ENCODE data around the gene GRPEL1. TPM values are rescaled to one million over a fixed set of nuclear protein-coding genes. Genes with fewer than 3 reads are reported as not detected.

The GRPEL1 gene
- total RNA-seq, 1 donor from 2014 or later: 21.0 TPM

DNA sequence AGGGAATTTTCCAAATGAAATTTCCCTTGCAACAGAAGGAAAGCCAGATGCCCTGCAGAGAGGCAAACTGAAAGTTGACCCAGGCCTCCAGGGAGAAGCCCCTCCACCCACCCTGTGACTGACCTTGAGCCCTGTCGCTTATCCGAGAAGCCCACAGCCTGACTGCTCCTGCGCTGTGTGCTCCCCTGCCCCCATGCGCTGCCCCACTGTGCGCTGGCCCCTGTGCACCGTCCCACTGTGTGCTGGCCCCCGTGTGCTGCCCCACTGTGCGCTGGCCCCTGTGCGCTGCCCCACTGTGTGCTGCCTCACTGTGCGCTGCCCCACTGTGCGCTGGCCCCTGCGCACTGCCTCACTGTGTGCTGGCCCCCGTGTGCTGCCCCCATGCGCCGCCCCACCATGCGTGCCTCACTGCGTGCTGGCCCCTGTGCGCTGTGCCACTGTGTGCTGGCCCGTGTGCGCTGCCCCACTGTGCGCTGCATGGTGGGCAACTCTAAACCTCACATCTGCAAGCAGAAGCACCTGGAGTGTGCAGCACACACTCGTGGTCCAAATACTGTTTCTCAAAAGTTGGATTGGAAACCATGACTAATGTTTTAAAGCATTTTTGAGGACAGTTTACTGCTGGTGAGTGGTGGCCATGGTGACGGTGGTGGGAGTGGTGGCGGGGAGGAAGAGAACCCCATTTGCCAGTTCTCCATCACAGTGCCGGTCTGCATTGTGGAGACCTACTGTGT is 8.3 kb upstream of the GRPEL1 start:
- Histone ChIP-seq H4K20me1 (ENCODE audit: low read depth) (no peaks in the 10 kb centered on the region), H3F3A (ENCODE audit: low read depth) (no peaks in the 10 kb centered on the region), H3K79me2 (ENCODE audit: low read depth) (no peaks in the 10 kb centered on the region), H3K9me3 (ENCODE audit: low read depth) (peaks cover 5% of the 10 kb centered on the region), H3K9ac (no peak overlapping the region), H3K36me3 (no peaks in the 10 kb centered on the region), H3K27me3 (peaks cover 19% of the 10 kb centered on the region), H3K27ac (no peak overlapping the region), H3K4me2 (no peak overlapping the region), H3K4me3 (no peak overlapping the region), H3K4me1 (no peaks in the 10 kb centered on the region), H2AFZ (replicated peaks) (no peak overlapping the region)
- no peaks in the 10 kb centered on the region for H3K36me3 Mint-ChIP-seq
- H3K4me1 Mint-ChIP-seq: no peaks in the 10 kb centered on the region
- H3K27ac Mint-ChIP-seq: no peak overlapping the region
- TF ChIP-seq EZH2 (IDR thresholded peaks at IDR 0.05): no peak
- TF ChIP-seq, protein P1, sequence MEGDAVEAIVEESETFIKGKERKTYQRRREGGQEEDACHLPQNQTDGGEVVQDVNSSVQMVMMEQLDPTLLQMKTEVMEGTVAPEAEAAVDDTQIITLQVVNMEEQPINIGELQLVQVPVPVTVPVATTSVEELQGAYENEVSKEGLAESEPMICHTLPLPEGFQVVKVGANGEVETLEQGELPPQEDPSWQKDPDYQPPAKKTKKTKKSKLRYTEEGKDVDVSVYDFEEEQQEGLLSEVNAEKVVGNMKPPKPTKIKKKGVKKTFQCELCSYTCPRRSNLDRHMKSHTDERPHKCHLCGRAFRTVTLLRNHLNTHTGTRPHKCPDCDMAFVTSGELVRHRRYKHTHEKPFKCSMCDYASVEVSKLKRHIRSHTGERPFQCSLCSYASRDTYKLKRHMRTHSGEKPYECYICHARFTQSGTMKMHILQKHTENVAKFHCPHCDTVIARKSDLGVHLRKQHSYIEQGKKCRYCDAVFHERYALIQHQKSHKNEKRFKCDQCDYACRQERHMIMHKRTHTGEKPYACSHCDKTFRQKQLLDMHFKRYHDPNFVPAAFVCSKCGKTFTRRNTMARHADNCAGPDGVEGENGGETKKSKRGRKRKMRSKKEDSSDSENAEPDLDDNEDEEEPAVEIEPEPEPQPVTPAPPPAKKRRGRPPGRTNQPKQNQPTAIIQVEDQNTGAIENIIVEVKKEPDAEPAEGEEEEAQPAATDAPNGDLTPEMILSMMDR (IDR thresholded peaks at IDR 0.05): no peak
- TF ChIP-seq EZH2phosphoT487 (IDR thresholded peaks at IDR 0.05): no peak
- no peak for DNase-seq (ENCODE audit: low spot score)
- H3K9me3 Mint-ChIP-seq: peaks cover 4% of the 10 kb centered on the region
- H3K4me3 Mint-ChIP-seq: peak overlapping the region; percentile 15
- peaks cover 3% of the 10 kb centered on the region for H3K27me3 Mint-ChIP-seq (ENCODE audit: insufficient read depth, low read depth)

DNA sequence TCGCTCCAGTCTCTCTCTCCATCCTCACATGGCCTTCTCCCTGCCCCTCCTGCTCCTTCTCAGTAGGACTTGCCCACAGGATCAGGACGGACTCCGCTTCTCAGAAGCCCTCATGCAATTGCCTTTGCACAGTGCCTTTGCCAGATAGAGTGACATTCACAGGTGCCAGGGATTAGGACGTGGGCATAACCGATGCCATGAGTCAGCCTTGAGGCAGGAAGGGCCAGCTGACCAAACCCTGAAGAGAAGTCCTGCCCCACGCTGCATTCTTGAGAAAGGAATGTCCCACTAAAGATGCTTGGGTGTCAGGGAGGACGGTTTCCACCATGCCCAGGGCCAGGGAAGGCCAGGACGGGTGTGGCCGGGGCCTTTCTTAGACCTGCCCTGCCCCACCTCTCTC is 6.6 kb upstream of the GRPEL1 start:
- H3K36me3 ChIP-seq: no peaks in the 10 kb centered on the region
- H3K36me3 Mint-ChIP-seq: no peaks in the 10 kb centered on the region
- H3K27ac ChIP-seq: no peak overlapping the region
- no peak overlapping the region for H3K4me3 ChIP-seq
- no peaks in the 10 kb centered on the region for H3K79me2 ChIP-seq (ENCODE audit: low read depth)
- no peak overlapping the region for H3K4me3 Mint-ChIP-seq
- no peaks in the 10 kb centered on the region for H3K9me3 ChIP-seq (ENCODE audit: low read depth)
- peaks cover 19% of the 10 kb centered on the region for H3K27me3 ChIP-seq
- DNase-seq (ENCODE audit: low spot score): no peak
- H3K27me3 Mint-ChIP-seq (ENCODE audit: insufficient read depth, low read depth): peaks cover 7% of the 10 kb centered on the region
- H2AFZ ChIP-seq (replicated peaks): no peak overlapping the region
- H3K9ac ChIP-seq: no peak overlapping the region
- no peak overlapping the region for H3K4me2 ChIP-seq
- no peaks in the 10 kb centered on the region for H3K4me1 ChIP-seq
- no peak for TF ChIP-seq EZH2 (IDR thresholded peaks at IDR 0.05)
- TF ChIP-seq, protein P1 (IDR thresholded peaks at IDR 0.05): no peak
- no peak for TF ChIP-seq EZH2phosphoT487 (IDR thresholded peaks at IDR 0.05)
- H3F3A ChIP-seq (ENCODE audit: low read depth): no peaks in the 10 kb centered on the region
- peaks cover 7% of the 10 kb centered on the region for H3K4me1 Mint-ChIP-seq
- H4K20me1 ChIP-seq (ENCODE audit: low read depth): no peaks in the 10 kb centered on the region
- H3K9me3 Mint-ChIP-seq: peaks cover 2% of the 10 kb centered on the region
- peak overlapping the region; percentile 62 for H3K27ac Mint-ChIP-seq

DNA sequence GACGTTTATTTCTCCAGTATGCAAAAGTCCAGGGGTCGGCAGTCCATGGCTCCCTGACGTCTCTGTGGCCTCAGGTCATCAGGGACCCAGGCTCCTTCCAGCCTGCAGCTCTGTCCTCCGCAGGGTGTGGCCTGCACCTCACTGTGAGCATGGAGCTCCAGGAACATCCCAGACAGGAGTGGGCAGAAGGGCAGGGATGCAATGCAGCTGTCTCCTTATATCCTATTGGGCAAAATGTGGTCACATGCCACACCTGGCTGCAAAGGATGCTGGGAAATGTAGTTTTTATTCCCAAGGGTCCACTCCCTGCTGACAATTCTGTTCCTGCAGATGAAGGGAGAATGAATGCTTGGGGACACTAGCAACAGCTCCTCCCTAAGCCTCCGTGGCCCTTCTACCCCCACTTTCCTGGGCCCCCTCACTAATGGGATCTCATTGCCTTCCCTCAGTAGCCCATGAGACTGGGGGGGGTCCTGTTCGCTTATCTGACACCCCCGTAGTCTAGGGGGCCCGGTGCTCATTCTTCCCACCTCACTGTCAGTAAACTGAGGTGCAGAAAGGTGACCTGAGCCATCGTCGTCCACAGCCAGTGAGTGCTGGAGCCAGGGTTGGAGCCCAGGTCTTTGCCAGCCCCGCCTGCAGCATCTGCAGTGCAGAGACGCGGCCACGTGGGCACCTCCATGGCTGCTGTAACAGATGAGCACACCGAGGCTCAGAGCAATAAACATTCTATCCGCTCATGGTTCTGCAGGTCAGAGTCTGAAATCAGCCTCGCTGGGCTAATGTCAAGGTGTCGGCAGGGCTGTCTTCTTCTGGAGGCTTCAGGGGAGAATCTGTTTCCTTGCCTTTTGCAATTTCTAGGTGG is 5.9 kb upstream of the GRPEL1 start:
- Histone ChIP-seq H3K9me3 (ENCODE audit: low read depth) (no peaks in the 10 kb centered on the region), H3F3A (ENCODE audit: low read depth) (peaks cover 4% of the 10 kb centered on the region), H3K9ac (no peak overlapping the region), H3K27me3 (peaks cover 26% of the 10 kb centered on the region), H3K4me1 (no peaks in the 10 kb centered on the region), H3K4me2 (no peak overlapping the region), H4K20me1 (ENCODE audit: low read depth) (no peaks in the 10 kb centered on the region), H3K79me2 (ENCODE audit: low read depth) (no peaks in the 10 kb centered on the region), H2AFZ (replicated peaks) (no peak overlapping the region), H3K4me3 (no peak overlapping the region), H3K27ac (no peak overlapping the region), H3K36me3 (no peaks in the 10 kb centered on the region)
- TF ChIP-seq EZH2phosphoT487 (IDR thresholded peaks at IDR 0.05) (no peak), EZH2 (IDR thresholded peaks at IDR 0.05) (no peak)
- TF ChIP-seq, protein P1 (IDR thresholded peaks at IDR 0.05): no peak
- Mint-ChIP-seq H3K9me3 (no peaks in the 10 kb centered on the region), H3K36me3 (no peaks in the 10 kb centered on the region), H3K4me3 (no peak overlapping the region), H3K27ac (peak overlapping the region; percentile 62), H3K4me1 (peaks cover 9% of the 10 kb centered on the region), H3K27me3 (ENCODE audit: insufficient read depth, low read depth) (peaks cover 7% of the 10 kb centered on the region)
- peak; percentile 87 for DNase-seq (ENCODE audit: low spot score)
